Measurements from ENCODE around the gene ANGPT4.

DNA sequence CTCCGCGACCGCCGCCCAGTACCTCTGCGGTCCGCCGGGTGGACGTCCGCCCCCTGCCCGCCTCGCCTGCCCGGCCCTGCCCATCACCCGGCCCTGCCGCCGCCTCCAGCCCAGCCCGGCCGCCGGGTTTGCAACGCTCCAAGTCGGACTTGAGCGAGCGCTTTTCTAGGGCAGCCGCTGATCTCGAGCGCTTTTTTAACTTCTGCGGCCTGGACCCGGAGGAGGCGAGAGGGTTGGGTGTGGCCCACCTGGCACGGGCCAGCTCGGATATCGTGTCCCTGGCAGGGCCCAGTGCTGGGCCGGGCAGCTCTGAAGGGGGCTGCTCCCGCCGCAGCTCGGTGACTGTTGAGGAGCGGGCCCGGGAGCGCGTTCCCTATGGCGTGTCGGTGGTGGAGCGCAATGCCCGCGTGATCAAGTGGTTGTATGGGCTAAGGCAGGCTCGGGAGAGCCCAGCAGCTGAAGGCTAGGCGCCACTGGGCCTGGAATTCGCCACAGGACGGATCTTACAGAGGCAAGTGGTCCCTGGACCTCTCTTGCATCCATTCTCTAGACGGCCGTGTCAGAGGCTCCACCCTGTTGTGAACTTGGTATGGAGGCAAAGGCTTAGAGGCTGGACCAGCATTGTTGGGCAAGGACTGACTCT is 70.8 kb downstream of the ANGPT4 start:
- TF ChIP-seq, protein P1, sequence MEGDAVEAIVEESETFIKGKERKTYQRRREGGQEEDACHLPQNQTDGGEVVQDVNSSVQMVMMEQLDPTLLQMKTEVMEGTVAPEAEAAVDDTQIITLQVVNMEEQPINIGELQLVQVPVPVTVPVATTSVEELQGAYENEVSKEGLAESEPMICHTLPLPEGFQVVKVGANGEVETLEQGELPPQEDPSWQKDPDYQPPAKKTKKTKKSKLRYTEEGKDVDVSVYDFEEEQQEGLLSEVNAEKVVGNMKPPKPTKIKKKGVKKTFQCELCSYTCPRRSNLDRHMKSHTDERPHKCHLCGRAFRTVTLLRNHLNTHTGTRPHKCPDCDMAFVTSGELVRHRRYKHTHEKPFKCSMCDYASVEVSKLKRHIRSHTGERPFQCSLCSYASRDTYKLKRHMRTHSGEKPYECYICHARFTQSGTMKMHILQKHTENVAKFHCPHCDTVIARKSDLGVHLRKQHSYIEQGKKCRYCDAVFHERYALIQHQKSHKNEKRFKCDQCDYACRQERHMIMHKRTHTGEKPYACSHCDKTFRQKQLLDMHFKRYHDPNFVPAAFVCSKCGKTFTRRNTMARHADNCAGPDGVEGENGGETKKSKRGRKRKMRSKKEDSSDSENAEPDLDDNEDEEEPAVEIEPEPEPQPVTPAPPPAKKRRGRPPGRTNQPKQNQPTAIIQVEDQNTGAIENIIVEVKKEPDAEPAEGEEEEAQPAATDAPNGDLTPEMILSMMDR (IDR thresholded peaks at IDR 0.05; ENCODE audit: insufficient read depth, low read depth, low read length) = no peak
- no peak for TF ChIP-seq EZH2 (IDR thresholded peaks at IDR 0.05; ENCODE audit: insufficient read depth, low read length)

Data from astrocyte (in vitro differentiated cells and primary cell).